ENCODE data around the gene IL5.
"Not testable (repeated sequence)": the region's sequence is repeated elsewhere in the genome, so short reads cannot be mapped to it uniquely, and the experiment has no call there.

Gene IL5

GRCh38 chr5:132543472-132544201, at the start of gene IL5:
Gene IL5, minus strand, starts transcription at chr5:132543522. Its CDS starts 44 bp downstream, at chr5:132543478.
- DNase-seq (ENCODE audit: low spot score): no peak

- no peak for DNase-seq (ENCODE audit: low spot score)
Measured at GRCh38 chr5:132592521-132592920, 49.2 kb upstream of the IL5 start.

GRCh38 chr5:132591145-132591544, 47.8 kb upstream of the IL5 start:
- peak; percentile 5 for DNase-seq (ENCODE audit: low spot score)

DNA sequence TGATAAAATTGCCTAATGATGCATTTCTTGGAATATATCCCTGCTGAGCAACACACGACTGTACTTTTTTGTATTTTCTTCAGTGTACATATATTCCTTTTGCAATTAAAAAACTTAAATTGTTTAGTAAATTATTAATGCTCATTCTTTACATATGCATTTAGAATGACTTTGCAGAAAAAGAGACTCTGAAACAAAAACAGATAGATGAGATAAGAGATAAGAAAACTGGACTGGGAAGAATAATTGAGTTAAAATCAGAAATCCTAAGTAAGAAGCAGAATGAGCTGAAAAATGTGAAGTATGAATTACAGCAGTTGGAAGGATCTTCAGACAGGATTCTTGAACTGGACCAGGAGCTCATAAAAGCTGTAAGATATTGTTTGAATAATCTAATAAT, 46.1 kb upstream of the IL5 start:
- DNase-seq (ENCODE audit: low spot score): no peak

DNA sequence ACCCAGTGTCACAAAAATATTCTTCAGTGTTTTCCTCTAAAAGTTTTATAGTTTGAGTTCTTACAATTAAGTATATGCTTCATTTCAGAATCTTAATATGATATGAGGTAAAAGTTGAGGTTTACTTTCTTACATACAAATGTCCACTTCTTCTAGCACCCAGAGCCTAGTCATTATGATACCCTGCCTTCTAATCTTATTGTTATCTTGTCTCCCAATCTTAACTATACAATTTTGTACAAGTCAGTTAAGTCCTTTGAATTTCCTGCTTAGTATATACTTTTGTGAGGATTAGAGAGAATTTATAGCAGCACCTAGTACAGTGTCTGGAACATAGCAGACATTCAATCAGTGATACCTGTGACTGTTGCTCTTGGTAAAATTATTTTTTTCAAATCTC, 42.7 kb upstream of the IL5 start:
- DNase-seq (ENCODE audit: low spot score): no peak

- not testable (repeated sequence) for DNase-seq (ENCODE audit: low spot score)
Measured at GRCh38 chr5:132584560-132584959, 41.2 kb upstream of the IL5 start.

- DNase-seq (ENCODE audit: low spot score): no peak
Measured at GRCh38 chr5:132576123-132576522, 32.8 kb upstream of the IL5 start.

DNA sequence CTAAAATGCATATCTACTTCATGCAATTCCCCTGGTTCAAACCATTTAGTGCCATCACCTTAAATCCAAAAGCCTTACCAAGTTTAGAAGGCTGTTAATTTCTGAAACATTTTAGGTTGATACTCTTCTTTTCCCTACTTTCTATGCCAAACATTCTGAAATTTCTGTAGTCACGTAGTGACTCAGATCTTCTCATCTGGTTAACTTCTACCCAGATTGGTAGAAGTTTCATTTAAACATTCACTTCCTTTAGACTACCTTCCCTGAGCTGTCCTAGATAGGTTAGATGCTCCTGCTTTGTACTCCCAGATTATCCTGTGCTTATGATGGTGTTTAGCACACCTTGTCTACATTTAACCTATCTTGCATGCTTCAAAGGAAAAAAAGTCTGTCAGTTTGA, 23.3 kb upstream of the IL5 start:
- DNase-seq (ENCODE audit: low spot score): no peak

GRCh38 chr5:132564555-132564954, 21.2 kb upstream of the IL5 start:
- not testable (repeated sequence) for DNase-seq (ENCODE audit: low spot score)

DNA sequence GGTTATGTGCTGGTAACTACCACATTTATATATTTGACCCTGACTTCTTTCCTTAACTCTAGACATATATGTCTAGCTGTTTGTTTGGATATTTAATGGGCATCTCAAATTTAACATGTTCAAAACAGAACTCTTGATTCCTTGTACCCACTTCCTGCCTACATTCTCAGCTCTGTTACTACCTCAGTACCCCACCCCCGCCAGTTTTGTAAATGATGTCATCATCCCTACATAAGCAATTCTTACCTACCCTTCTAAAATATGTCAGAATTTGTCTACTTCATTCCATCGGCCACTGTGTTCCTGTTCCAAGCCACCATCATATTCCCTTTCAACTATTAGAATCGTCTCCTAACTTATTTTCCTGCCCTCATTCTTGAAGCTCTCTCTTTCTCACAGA, 18.3 kb upstream of the IL5 start:
- DNase-seq (ENCODE audit: low spot score): no peak

DNA sequence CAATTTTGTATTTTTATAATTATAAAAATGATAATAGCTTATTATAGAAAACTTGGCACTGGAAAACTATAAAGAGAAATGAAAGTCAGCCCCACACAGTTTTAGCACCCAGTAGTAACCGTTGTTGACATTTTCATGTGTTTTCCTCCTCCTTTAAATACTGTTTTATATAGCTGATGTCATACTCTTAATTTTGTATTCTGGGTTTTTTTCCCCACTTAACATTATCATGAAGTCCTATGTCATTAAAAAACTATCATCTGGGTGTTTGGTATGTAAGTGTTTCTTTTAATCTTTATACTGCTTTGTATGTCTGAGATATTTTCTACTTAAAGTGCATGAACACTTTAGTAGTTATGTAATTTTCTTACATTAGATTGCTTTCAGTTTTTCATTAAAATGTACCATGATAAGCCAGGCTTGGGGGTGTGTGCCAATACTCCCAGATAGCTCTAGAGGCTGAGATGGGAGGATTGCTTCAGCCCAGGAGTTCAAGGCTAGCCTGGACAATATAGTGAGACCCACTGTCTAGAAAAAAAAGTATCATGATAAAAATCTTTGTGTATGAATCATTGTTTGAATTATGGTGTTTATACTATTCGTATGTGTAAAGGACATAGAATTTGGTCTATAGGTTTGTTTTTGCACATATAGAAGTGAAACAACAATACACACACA, 16.2 kb upstream of the IL5 start:
- DNase-seq (ENCODE audit: low spot score): no peak

DNA sequence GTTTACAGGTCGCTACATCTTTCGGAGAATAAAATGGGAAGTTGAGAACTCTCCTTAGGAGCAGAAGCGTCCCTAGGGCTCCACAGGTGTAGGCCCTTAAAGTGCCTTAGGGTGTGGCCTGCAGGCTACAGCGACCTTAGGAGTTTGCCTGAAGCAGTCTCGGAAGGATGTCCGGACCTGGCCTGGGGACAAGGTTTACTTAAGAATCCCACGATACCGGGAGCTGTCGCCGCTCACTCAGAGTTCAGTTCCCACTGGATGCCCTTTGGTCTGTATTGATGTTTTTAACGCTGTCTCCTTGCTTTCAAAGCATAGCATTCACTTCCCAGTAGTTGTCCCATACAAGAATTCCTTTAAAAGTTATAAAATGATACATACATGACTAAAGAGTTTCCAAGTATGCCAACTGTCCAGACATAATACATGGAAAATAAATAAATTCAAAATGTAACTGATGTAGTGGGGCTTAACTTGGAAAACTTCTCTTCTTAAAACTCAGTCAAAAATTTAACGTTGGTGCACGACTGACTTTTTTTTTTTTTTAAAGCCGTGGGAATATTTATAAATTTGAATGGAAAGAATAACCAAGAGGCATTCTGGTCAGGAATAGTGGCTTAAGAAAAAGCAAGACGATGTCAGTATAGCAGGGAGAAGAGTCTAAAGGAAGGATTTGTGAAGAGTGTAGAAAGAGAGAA, 14.3 kb upstream of the IL5 start:
- DNase-seq (ENCODE audit: low spot score): no peak

DNA sequence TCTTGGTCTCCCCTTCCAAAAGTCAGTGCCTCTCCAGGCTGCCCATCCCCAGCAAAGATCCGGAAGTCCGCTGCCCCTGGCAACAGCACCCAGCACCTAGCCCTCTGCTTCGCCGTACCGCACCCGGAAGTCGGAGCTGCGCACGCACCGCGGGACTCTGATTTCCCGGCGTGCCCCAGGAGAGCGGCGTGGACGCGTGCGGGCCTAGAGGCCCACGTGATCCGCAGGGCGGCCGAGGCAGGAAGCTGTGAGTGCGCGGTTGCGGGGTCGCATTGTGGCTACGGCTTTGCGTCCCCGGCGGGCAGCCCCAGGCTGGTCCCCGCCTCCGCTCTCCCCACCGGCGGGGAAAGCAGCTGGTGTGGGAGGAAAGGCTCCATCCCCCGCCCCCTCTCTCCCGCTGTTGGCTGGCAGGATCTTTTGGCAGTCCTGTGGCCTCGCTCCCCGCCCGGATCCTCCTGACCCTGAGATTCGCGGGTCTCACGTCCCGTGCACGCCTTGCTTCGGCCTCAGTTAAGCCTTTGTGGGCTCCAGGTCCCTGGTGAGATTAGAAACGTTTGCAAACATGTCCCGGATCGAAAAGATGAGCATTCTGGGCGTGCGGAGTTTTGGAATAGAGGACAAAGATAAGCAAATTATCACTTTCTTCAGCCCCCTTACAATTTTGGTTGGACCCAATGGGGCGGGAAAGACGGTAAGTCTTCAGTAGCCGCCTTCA, 13.6 kb upstream of the IL5 start, which contains the start of gene RAD50:
TSS of gene RAD50 (plus strand) at position 215 of the 715 bp plus-strand sequence. CDS start at position 563, 348 bp downstream.
- peak; percentile 83 for DNase-seq (ENCODE audit: low spot score)

DNA sequence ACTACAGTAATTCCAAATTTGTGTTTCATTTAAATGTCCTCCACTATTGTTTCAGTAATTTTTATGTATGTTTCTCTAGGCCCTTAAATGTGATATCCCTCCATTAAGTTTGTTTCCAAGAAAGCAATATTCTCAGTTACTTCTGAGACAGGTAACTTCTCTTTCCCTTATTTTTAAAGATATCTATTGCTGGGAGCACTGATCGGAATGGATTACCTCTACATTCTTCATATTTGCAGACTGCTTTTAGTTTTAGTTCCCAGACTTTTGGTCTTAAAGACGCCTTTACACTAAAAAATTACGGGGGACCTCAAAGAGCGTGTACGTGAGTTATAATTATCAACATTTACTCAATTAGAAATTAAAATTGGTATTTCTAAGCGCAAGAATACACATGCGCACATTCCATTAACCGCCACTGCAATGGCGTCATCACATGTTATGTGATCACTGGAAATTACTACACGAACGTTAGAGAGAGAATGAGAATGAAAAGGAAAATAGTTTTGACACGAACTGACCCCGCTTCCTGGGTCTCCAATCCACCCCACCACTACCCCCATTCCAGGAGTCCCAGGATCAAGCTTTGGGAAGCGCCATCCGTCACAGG, 12.9 kb upstream of the IL5 start:
- peak; percentile 1 for DNase-seq (ENCODE audit: low spot score)

- no peak for DNase-seq (ENCODE audit: low spot score)
Measured at GRCh38 chr5:132549576-132549975, 6.3 kb upstream of the IL5 start.

DNA sequence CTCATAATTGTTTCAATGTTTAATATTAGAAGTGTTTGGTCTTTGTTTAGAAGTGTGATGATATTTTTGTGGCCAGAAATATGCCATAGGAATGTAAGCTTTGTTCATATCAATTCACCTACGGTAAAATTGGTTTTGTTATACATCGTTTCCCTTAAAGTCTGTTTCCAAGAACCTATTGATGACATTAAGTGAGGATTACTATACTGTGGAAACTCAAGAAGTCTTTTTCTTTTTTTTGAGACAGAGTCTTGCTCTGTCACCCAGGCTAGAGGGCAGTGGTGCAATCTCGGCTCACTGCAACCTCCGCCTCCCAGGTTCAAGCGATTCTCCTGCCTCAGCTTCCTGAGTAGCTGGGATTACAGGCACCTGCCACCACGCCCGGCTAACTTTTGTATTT, 5.5 kb upstream of the IL5 start:
- not testable (repeated sequence) for DNase-seq (ENCODE audit: low spot score)

DNA sequence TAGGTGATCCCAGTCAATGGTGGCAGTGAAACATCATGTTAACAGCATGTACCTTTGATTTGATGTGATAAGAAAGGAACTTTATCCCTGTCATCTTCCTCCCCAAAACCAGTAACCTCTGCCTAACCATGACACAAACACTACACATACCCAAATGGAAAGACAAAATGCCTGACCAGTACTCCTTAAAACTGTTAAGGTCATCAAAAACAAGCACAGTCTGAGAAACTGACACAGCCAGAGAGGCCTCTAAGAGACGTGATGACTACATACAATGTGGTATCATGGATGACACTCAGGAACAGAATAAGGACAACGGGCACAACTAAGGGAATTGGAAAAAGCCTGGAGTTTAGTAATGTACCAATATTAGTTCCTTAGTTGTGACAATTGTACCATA, 3.9 kb upstream of the IL5 start:
- no peak for DNase-seq (ENCODE audit: low spot score)

GRCh38 chr5:132546108-132546507, 2.8 kb upstream of the IL5 start:
- DNase-seq (ENCODE audit: low spot score): no peak

- peak; percentile 14 for DNase-seq (ENCODE audit: low spot score)
Measured at GRCh38 chr5:132540764-132541163, 2.6 kb downstream of the IL5 start.

- DNase-seq (ENCODE audit: low spot score): no peak
Measured at GRCh38 chr5:132540149-132540548, 3.2 kb downstream of the IL5 start.

DNA sequence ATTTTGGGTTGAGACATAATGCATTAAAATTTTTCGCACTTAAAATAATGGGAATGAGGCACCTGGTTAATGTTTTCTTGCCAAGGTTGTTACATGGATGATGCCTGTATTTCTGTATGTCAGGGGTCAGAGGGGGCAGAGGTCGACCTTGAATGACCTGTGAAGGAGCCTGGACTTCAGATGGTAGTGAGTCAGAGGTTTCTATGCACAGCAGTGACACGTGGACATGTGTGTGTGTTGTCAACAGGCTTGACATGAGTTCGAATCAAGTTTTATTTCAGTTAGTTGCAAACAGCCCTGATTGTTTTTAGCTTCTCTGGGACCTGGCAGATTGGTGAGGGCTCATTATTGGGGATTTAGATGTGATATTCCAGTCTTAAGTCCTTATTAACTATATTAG, 3.6 kb downstream of the IL5 start:
- DNase-seq (ENCODE audit: low spot score): no peak

- no peak for DNase-seq (ENCODE audit: low spot score)
Measured at GRCh38 chr5:132530946-132531345, 12.4 kb downstream of the IL5 start.
